K562 (cell line): Measurements from ENCODE around the gene COL4A6. TPM values are rescaled to one million over a fixed set of nuclear protein-coding genes. Genes with fewer than 3 reads are reported as not detected.

Experiments
- ATAC-seq: fragments of 200-7000 bp; cut with Tn5 transposase; 3 replicates; pipeline ENCODE4 v1.9.1; 2020; ENCODE audit warnings: moderate library complexity
- BruUV-seq: library from RNA; stranded (reverse); fragments of 400-500 nt; replicated peaks from 2 replicates; lab custom pipeline; 2021; lab: Mats Ljungman, UMichigan
- CTCF ChIA-PET: fragments of 300-600 bp; formaldehyde crosslinking; extraction: SDS; loops from one replicate; lab custom pipeline; 2021; ENCODE audit warnings: low intra/inter-chr PET ratio; lab: Yijun Ruan, JAX
- POLR2A ChIA-PET: fragments of 300-600, 350-650 bp; sonication (Branson Sonifier 250); formaldehyde crosslinking; extraction: SDS; loops from one replicate; lab custom pipeline; 2021; ENCODE audit warnings: antibody characterized with exemption, inconsistent platforms; lab: Yijun Ruan, JAX
- DNase-seq, 4 experiments: peaks; one replicate each; pipeline versions ENCODE4 v3.0.0 to v3.0.0-alpha.2; 2011 to 2018; ENCODE audit warnings: low spot score in 3 of 4, mixed read lengths in 3 of 4; ENCODE audit errors: extremely low read depth in 1 of 4
- FAIRE-seq: peaks from 2 replicates; lab custom pipeline; 2011; peaks lifted over from hg19 to GRCh38; lab: Jason Lieb, UNC
- H2AFZ ChIP-seq: 2 replicates; pipeline ENCODE4 v1.6.0; 2011; ENCODE audit warnings: low read depth, low read length, control low read depth, inconsistent platforms
- H3K27ac ChIP-seq: fragments of 200-600 bp; 3 replicates; pipeline ENCODE4 v1.8.0; 2011; ENCODE audit warnings: low read depth, mild to moderate bottlenecking, control low read depth, inconsistent platforms, low read length, moderate library complexity, mixed read lengths; ENCODE audit errors: extremely low read depth
- H3K27me3 ChIP-seq, 2 experiments: fragments of 300-600 bp in 1 of 2; 2 replicates in 1 of 2; 3 replicates in 1 of 2; pipeline versions ENCODE4 v1.6.0 to v1.8.0; 2011; ENCODE audit warnings: inconsistent platforms in 2 of 2, low read length in 2 of 2, mild to moderate bottlenecking in 1 of 2, mixed read lengths in 1 of 2, moderate library complexity in 1 of 2; ENCODE audit not compliant: control insufficient read depth in 2 of 2, insufficient read depth in 2 of 2
- H3K36me3 ChIP-seq: fragments of 300-600 bp; 3 replicates; pipeline ENCODE4 v1.8.0; 2011; ENCODE audit warnings: mild to moderate bottlenecking, low read length, inconsistent platforms; ENCODE audit not compliant: control insufficient read depth, insufficient read depth
- H3K4me1 ChIP-seq, 2 experiments: fragments of 200-600 bp in 1 of 2; replicated peaks in 1 of 2; 2 replicates in 1 of 2; 3 replicates in 1 of 2; pipeline versions ENCODE4 v1.5.1 to v1.8.0; 2011; ENCODE audit warnings: inconsistent platforms in 2 of 2, low read length in 2 of 2, mild to moderate bottlenecking in 1 of 2, mixed read lengths in 1 of 2, moderate library complexity in 1 of 2; ENCODE audit not compliant: control insufficient read depth in 2 of 2, insufficient read depth in 2 of 2
- H3K4me2 ChIP-seq: 2 replicates; pipeline ENCODE4 v1.6.1; 2011; ENCODE audit warnings: low read length, control low read depth, inconsistent platforms, mixed read lengths; ENCODE audit not compliant: insufficient read depth
- H3K4me3 ChIP-seq: fragments of 200-600 bp; sonication (generic), shearing (Covaris generic); 2 replicates; pipeline ENCODE4 v1.5.1; 2016; ENCODE audit warnings: control low read depth, inconsistent platforms
- H3K79me2 ChIP-seq: fragments of 200-600 bp; 3 replicates; pipeline ENCODE4 v1.8.0; 2011; ENCODE audit warnings: low read length, inconsistent platforms; ENCODE audit not compliant: control insufficient read depth, insufficient read depth
- H3K9ac ChIP-seq, 2 experiments: 2 replicates each; pipeline versions ENCODE4 v1.6.0 to v1.6.1; 2011; ENCODE audit warnings: low read depth in 2 of 2, low read length in 2 of 2, control low read depth in 1 of 2, inconsistent platforms in 1 of 2, mild to moderate bottlenecking in 1 of 2, mixed read lengths in 1 of 2; ENCODE audit not compliant: insufficient read depth in 1 of 2
- H3K9me1 ChIP-seq: one replicate; pipeline ENCODE4 v1.6.0; 2011; ENCODE audit warnings: inconsistent platforms, mild to moderate bottlenecking, low read length, moderate library complexity; ENCODE audit not compliant: control insufficient read depth, insufficient read depth
- H3K9me3 ChIP-seq: replicated peaks from 2 replicates; pipeline ENCODE4 v1.5.1; 2011; ENCODE audit warnings: low read depth, low read length, inconsistent platforms; ENCODE audit not compliant: control insufficient read depth, insufficient read depth
- H4K20me1 ChIP-seq: replicated peaks from 2 replicates; pipeline ENCODE4 v1.6.1; 2011; ENCODE audit warnings: low read length, inconsistent platforms, mixed read lengths; ENCODE audit not compliant: control insufficient read depth, insufficient read depth
- BCL6 ChIP-seq: fragments of 250-450 bp; sonication (Bioruptor Pico); IDR thresholded peaks from 2 replicates; pipeline ENCODE4 v1.4.0; 2020
- CSDE1 ChIP-seq, 2 experiments: fragments of 450-650 bp; IDR thresholded peaks; 2 replicates each; pipeline ENCODE4 v1.6.1; 2016; ENCODE audit warnings: mild to moderate bottlenecking in 1 of 2
- DACH1 ChIP-seq: fragments of 450-650 bp; IDR thresholded peaks from 2 replicates; pipeline ENCODE4 v1.6.1; 2018; ENCODE audit not compliant: partially characterized antibody
- GABPB1 ChIP-seq: sonication (generic); formaldehyde crosslinking; IDR thresholded peaks from 2 replicates; pipeline ENCODE4 v1.8.0; 2022; ENCODE audit warnings: mild to moderate bottlenecking, missing genetic modification reagents
- HNRNPUL1 ChIP-seq: fragments of 200-400 bp; formaldehyde crosslinking; IDR thresholded peaks from 2 replicates; pipeline ENCODE4 v1.6.1; 2017; ENCODE audit warnings: low read length
- KAT2B ChIP-seq: IDR thresholded peaks from one replicate; pipeline ENCODE4 v1.6.1; 2012; ENCODE audit warnings: low read depth, mild to moderate bottlenecking, control low read depth, inconsistent platforms, low read length, moderate library complexity
- MBD2 ChIP-seq: sonication (generic); IDR thresholded peaks from 2 replicates; pipeline ENCODE4 v1.6.1; 2016; ENCODE audit warnings: low read depth, borderline replicate concordance
- RBBP5 ChIP-seq: fragments of 200-600 bp; sonication (generic); IDR thresholded peaks from 2 replicates; pipeline ENCODE4 v1.6.1; 2012; ENCODE audit warnings: borderline replicate concordance, mild to moderate bottlenecking, low read length, control low read depth, inconsistent platforms; ENCODE audit not compliant: insufficient read depth, poor library complexity, severe bottlenecking
- SLC30A9 ChIP-seq: fragments of 250-450 bp; sonication (Bioruptor Pico); IDR thresholded peaks from 2 replicates; pipeline ENCODE4 v1.8.0; 2022; ENCODE audit warnings: mild to moderate bottlenecking, moderate library complexity
- SMARCA5 ChIP-seq: fragments of 450-650 bp; IDR thresholded peaks from 2 replicates; pipeline ENCODE4 v1.6.1; 2016
- U2AF1 ChIP-seq: fragments of 200-400 bp; formaldehyde crosslinking; optimal IDR thresholded peaks from 2 replicates; pipeline ENCODE3; 2017; ENCODE audit warnings: mild to moderate bottlenecking, low read depth, low read length, moderate library complexity
- WHSC1 ChIP-seq: IDR thresholded peaks from one replicate; pipeline ENCODE4 v1.6.1; 2012; ENCODE audit warnings: low read length, control low read depth, inconsistent platforms
- ZBTB33 ChIP-seq: sonication (generic); formaldehyde crosslinking; IDR thresholded peaks from 2 replicates; pipeline ENCODE4 v1.8.1; 2023; ENCODE audit warnings: mild to moderate bottlenecking, missing genetic modification reagents
- ZC3H8 ChIP-seq: fragments of 450-650 bp; IDR thresholded peaks from 2 replicates; pipeline ENCODE4 v1.6.1; 2017
- ZNF165 ChIP-seq: fragments of 250-450 bp; sonication (Bioruptor Pico); IDR thresholded peaks from 2 replicates; pipeline ENCODE4 v1.4.0; 2020; ENCODE audit warnings: borderline replicate concordance
- ZNF212 ChIP-seq: fragments of 450-650 bp; formaldehyde crosslinking; IDR thresholded peaks from 2 replicates; pipeline ENCODE4 v1.4.0; 2020; ENCODE audit warnings: mild to moderate bottlenecking
- ZNF316 ChIP-seq: fragments of 450-650 bp; IDR thresholded peaks from 2 replicates; pipeline ENCODE4 v1.6.1; 2016
- ZNF586 ChIP-seq: fragments of 450-650 bp; formaldehyde crosslinking; conservative IDR thresholded peaks from 2 replicates; pipeline ENCODE4 v1.4.0; 2020; ENCODE audit warnings: mild to moderate bottlenecking, moderate library complexity
- WGBS: fragments of 100-300 bp; shearing (Covaris generic); methylation state at CpG from one replicate; pipeline ENCODE4 v1.1.6; 2016; ENCODE audit warnings: low coverage, mixed read lengths; ENCODE audit not compliant: insufficient coverage; ENCODE audit errors: missing lambda C conversion rate; 5-methylcytosine and 5-hydroxymethylcytosine counted together
- in situ Hi-C: fragments of 300-500 bp; cut with MboI; formaldehyde crosslinking; loops from 4 replicates; pipeline ENCODE4 v1.15.0; 2018; ENCODE audit warnings: inconsistent platforms, mixed read lengths
- intact Hi-C: fragments of 100-400 bp; cut with micrococcal nuclease; formaldehyde crosslinking; loops from 2 replicates; pipeline ENCODE4 v1.14.2; 2022
- polyA plus RNA-seq, 8 experiments: library from polyadenylated mRNA; depleted of rRNA in 4 of 8; stranded (reverse) in 5 of 8; unstranded in 3 of 8; fragments of >200 nt; fragmentation: Nextera tagmentation in 2 of 8; fragmentation: Illumina TruSeq in 1 of 8; extraction: Ambion mirVana in 2 of 8; extraction: Trizol in 1 of 8; gene quantifications; 2 replicates each; pipeline versions ENCODE4 v1.2.1 to v1.2.3, GENCODE V29; 2011 to 2014; ENCODE audit warnings: inconsistent platforms in 1 of 8, missing spikeins in 1 of 8
- total RNA-seq, 7 experiments: library from RNA; depleted of rRNA in 6 of 7; stranded (reverse); fragments of >200 nt in 6 of 7; fragmentation: Illumina TruSeq in 2 of 7; extraction: Trizol in 2 of 7; gene quantifications; 2 replicates each; pipeline versions ENCODE4 v1.2.1 to v1.2.3, GENCODE V29; 2011 to 2021; ENCODE audit warnings: low replicate concordance in 1 of 7
- TF ChIP-seq, protein P1 (sequence below): fragments of 200-800 bp; sonication (Bioruptor generic); IDR thresholded peaks from 2 replicates; pipeline ENCODE4 v1.6.1; 2017; ENCODE audit warnings: missing genetic modification characterization, missing compliant biosample characterization
- TF ChIP-seq, protein P2 (sequence below), 3 experiments: fragments of 200-800 bp in 1 of 3; sonication (Bioruptor generic) in 1 of 3; sonication (generic) in 1 of 3; formaldehyde crosslinking in 1 of 3; IDR thresholded peaks; 2 replicates each; pipeline versions ENCODE4 v1.6.1 to v1.8.0; 2016 to 2022; ENCODE audit warnings: mild to moderate bottlenecking in 2 of 3, missing compliant biosample characterization in 2 of 3, missing genetic modification characterization in 2 of 3, missing genetic modification reagents in 1 of 3

COL4A6 gene
- total and polyA plus RNA-seq, 9 of the 15 experiments (the other 6 are each of a cell fraction or from before 2014, with no cell fraction given), result 0.02 to 0.05 TPM; not detected in 7

GRCh38 chrX:108415146-108415545 lies 23.1 kb downstream of the COL4A6 start:
- Histone ChIP-seq H3K9me3 (no peaks in the 10 kb centered on the region), H3K4me3 (no peak overlapping the region), H3K9me1 (no peaks in the 10 kb centered on the region), H3K27me3 (no peaks in the 10 kb centered on the region), H3K27ac (no peak overlapping the region), H3K4me2 (no peak overlapping the region), H3K36me3 (no peaks in the 10 kb centered on the region), H4K20me1 (no peaks in the 10 kb centered on the region), H3K4me1 (no peaks in the 10 kb centered on the region), H3K79me2 (no peaks in the 10 kb centered on the region)
- in situ Hi-C loops, result no loop called here
- POLR2A ChIA-PET, result no interaction called here
- DNase-seq (no peak), ATAC-seq (no peak), FAIRE-seq (no peak)
- intact Hi-C loops, result no loop called here
- CTCF ChIA-PET, result no interaction called here
- 0% methylated on average over 1 of the region's 1 CpG for WGBS
- no TSS peak for BruUV-seq
- TF ChIP-seq ZNF165 (CRISPR knock-in tag), result no peak
- no peak for TF ChIP-seq BCL6 (CRISPR knock-in tag)
- TF ChIP-seq ZNF316, result no peak
- TF ChIP-seq SMARCA5, result no peak
- TF ChIP-seq, protein P1, sequence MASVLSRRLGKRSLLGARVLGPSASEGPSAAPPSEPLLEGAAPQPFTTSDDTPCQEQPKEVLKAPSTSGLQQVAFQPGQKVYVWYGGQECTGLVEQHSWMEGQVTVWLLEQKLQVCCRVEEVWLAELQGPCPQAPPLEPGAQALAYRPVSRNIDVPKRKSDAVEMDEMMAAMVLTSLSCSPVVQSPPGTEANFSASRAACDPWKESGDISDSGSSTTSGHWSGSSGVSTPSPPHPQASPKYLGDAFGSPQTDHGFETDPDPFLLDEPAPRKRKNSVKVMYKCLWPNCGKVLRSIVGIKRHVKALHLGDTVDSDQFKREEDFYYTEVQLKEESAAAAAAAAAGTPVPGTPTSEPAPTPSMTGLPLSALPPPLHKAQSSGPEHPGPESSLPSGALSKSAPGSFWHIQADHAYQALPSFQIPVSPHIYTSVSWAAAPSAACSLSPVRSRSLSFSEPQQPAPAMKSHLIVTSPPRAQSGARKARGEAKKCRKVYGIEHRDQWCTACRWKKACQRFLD (CRISPR knock-in tag), result no peak
- TF ChIP-seq KAT2B, result no peak
- TF ChIP-seq ZNF212 (CRISPR knock-in tag), result no peak
- TF ChIP-seq U2AF1, result no peak
- TF ChIP-seq, protein P2, sequence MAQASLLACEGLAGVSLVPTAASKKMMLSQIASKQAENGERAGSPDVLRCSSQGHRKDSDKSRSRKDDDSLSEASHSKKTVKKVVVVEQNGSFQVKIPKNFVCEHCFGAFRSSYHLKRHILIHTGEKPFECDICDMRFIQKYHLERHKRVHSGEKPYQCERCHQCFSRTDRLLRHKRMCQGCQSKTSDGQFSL (CRISPR knock-in tag; IDR thresholded peaks at IDR 0.05), result no peak
- TF ChIP-seq, protein P2 (tag; IDR thresholded peaks at IDR 0.05), result no peak
- TF ChIP-seq ZNF586 (CRISPR knock-in tag), result no peak
- no peak for TF ChIP-seq DACH1
- TF ChIP-seq ZBTB33 (CRISPR knock-in tag), result no peak
- no peak for TF ChIP-seq SLC30A9 (CRISPR knock-in tag)
- TF ChIP-seq WHSC1, result no peak
- TF ChIP-seq CSDE1 (IDR thresholded peaks at IDR 0.05), result no peak
- no peak for TF ChIP-seq RBBP5
- no peak for TF ChIP-seq ZC3H8
- no peak for TF ChIP-seq MBD2
- TF ChIP-seq GABPB1 (CRISPR knock-in tag), result no peak
- TF ChIP-seq HNRNPUL1, result no peak
- TF ChIP-seq, all 486 proteins: peak for 0
- Histone ChIP-seq H3K9ac (no peak overlapping the region), H2AFZ (no peak overlapping the region)
